HEK293T (cell line): ENCODE data around the gene FBXL20.

ENCODE experiments used
- ARNT ChIP-seq: fragments of 450-650 bp; IDR thresholded peaks from 2 replicates; pipeline ENCODE4 v1.6.1; 2017; ENCODE audit warnings: mild to moderate bottlenecking
- BHLHE40 ChIP-seq: fragments of 450-650 bp; IDR thresholded peaks from 2 replicates; pipeline ENCODE4 v1.6.1; 2016; ENCODE audit warnings: mild to moderate bottlenecking, moderate library complexity, borderline replicate concordance
- FOXK2 ChIP-seq: fragments of 450-650 bp; IDR thresholded peaks from 2 replicates; pipeline ENCODE4 v1.6.1; 2016; ENCODE audit warnings: mild to moderate bottlenecking
- FOXM1 ChIP-seq: fragments of 450-650 bp; IDR thresholded peaks from 2 replicates; pipeline ENCODE4 v1.6.1; 2017; ENCODE audit warnings: mild to moderate bottlenecking, borderline replicate concordance
- L3MBTL2 ChIP-seq: fragments of 450-650 bp; conservative IDR thresholded peaks from 2 replicates; pipeline ENCODE4 v1.6.1; 2016; ENCODE audit warnings: mild to moderate bottlenecking
- LEF1 ChIP-seq: fragments of 450-650 bp; IDR thresholded peaks from 2 replicates; pipeline ENCODE4 v1.6.1; 2017; ENCODE audit warnings: mild to moderate bottlenecking, borderline replicate concordance
- NFRKB ChIP-seq: fragments of 450-650 bp; IDR thresholded peaks from 2 replicates; pipeline ENCODE4 v1.6.1; 2016; ENCODE audit warnings: mild to moderate bottlenecking, moderate library complexity
- SP1 ChIP-seq: fragments of 450-650 bp; IDR thresholded peaks from 2 replicates; pipeline ENCODE4 v1.6.1; 2017
- SUZ12 ChIP-seq: fragments of 450-650 bp; IDR thresholded peaks from 2 replicates; pipeline ENCODE4 v1.6.1; 2016; ENCODE audit warnings: mild to moderate bottlenecking
- TARDBP ChIP-seq: fragments of 450-650 bp; IDR thresholded peaks from 2 replicates; pipeline ENCODE4 v1.6.1; 2016
- ZNF384 ChIP-seq: fragments of 450-650 bp; IDR thresholded peaks from 2 replicates; pipeline ENCODE4 v1.6.1; 2016
- TF ChIP-seq, protein P1 (sequence below): fragments of 450-650 bp; IDR thresholded peaks from 2 replicates; pipeline ENCODE4 v1.6.1; 2016

DNA sequence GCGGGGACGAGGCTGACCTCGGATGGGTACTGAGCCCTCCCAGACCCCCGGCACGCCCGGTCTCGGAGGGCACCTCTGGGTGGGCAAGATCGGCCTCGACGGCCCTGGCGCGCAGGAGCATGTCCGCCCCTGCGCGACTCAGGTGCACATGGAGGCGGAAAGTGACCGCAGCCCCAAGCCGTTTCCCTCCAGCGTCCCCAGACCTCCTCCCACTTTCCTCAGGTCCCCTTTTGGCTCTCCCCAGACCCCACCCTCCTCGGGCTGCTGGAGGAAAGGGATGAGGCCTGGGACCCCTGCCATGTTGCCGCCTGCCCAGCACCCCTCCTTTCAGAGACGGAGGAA, 191.4 kb downstream of the FBXL20 start:
- TF ChIP-seq ARNT, result no peak
- TF ChIP-seq FOXK2, result no peak
- no peak for TF ChIP-seq FOXM1
- TF ChIP-seq L3MBTL2, result no peak
- TF ChIP-seq, protein P1, sequence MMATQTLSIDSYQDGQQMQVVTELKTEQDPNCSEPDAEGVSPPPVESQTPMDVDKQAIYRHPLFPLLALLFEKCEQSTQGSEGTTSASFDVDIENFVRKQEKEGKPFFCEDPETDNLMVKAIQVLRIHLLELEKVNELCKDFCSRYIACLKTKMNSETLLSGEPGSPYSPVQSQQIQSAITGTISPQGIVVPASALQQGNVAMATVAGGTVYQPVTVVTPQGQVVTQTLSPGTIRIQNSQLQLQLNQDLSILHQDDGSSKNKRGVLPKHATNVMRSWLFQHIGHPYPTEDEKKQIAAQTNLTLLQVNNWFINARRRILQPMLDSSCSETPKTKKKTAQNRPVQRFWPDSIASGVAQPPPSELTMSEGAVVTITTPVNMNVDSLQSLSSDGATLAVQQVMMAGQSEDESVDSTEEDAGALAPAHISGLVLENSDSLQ, result no peak
- TF ChIP-seq SP1, result no peak
- no peak for TF ChIP-seq SUZ12
- no peak for TF ChIP-seq NFRKB
- no peak for TF ChIP-seq BHLHE40
- no peak for TF ChIP-seq LEF1
- no peak for TF ChIP-seq TARDBP
- no peak for TF ChIP-seq ZNF384
